GM23338 (cell line): ENCODE results near the gene C2orf15. TPM values are rescaled to one million over a fixed set of nuclear protein-coding genes. Genes with fewer than 3 reads are reported as not detected.

ENCODE experiments used
- ATAC-seq: fragments of 200-7000 bp; cut with Tn5 transposase; 3 replicates; pipeline ENCODE4 v1.9.1; 2020
- DNase-seq: peaks from one replicate; pipeline ENCODE4 v3.0.0-alpha.2; 2015; ENCODE audit warnings: low spot score
- H2AFZ ChIP-seq: fragments of 200-600 bp; sonication (generic); 2 replicates; pipeline ENCODE4 v1.8.0; 2016; ENCODE audit warnings: antibody characterized with exemption, mild to moderate bottlenecking, moderate library complexity
- H3F3A ChIP-seq: fragments of 200-600 bp; sonication (generic); replicated peaks from 2 replicates; pipeline ENCODE4 v1.8.0; 2017; ENCODE audit warnings: antibody characterized with exemption, mixed run types, low read depth
- H3K27ac ChIP-seq: fragments of 200-600 bp; sonication (generic); 2 replicates; pipeline ENCODE4 v1.6.1; 2016; ENCODE audit warnings: low read depth
- H3K27me3 ChIP-seq: fragments of 200-600 bp; sonication (generic); 2 replicates; pipeline ENCODE4 v1.8.0; 2016; ENCODE audit warnings: mild to moderate bottlenecking, mixed run types, moderate library complexity; ENCODE audit not compliant: insufficient read depth
- H3K36me3 ChIP-seq: fragments of 200-600 bp; sonication (generic); 2 replicates; pipeline ENCODE4 v1.8.0; 2016; ENCODE audit warnings: mild to moderate bottlenecking; ENCODE audit not compliant: insufficient read depth
- H3K4me1 ChIP-seq: fragments of 200-600 bp; sonication (generic); 2 replicates; pipeline ENCODE4 v1.8.0; 2016; ENCODE audit warnings: mild to moderate bottlenecking, moderate library complexity; ENCODE audit not compliant: insufficient read depth
- H3K4me2 ChIP-seq: fragments of 200-600 bp; sonication (generic); 2 replicates; pipeline ENCODE4 v1.7.1; 2017; ENCODE audit warnings: mixed run types
- H3K4me3 ChIP-seq: fragments of 200-600 bp; sonication (generic); 2 replicates; pipeline ENCODE4 v1.6.1; 2016; ENCODE audit warnings: mixed run types
- H3K79me2 ChIP-seq: fragments of 200-600 bp; sonication (generic); replicated peaks from 2 replicates; pipeline ENCODE4 v1.8.0; 2017; ENCODE audit warnings: mild to moderate bottlenecking; ENCODE audit not compliant: insufficient read depth
- H3K9me2 ChIP-seq: fragments of 200-600 bp; sonication (generic); 2 replicates; pipeline ENCODE4 v1.8.0; 2017; ENCODE audit not compliant: insufficient read depth
- H4K20me1 ChIP-seq: fragments of 200-600 bp; sonication (generic); replicated peaks from 2 replicates; pipeline ENCODE4 v1.8.0; 2017; ENCODE audit warnings: mild to moderate bottlenecking; ENCODE audit not compliant: insufficient read depth
- H3K27ac Mint-ChIP-seq: 2 replicates; pipeline ENCODE4 v1.8.0; 2020; ENCODE audit warnings: inconsistent platforms, mild to moderate bottlenecking, moderate library complexity, mixed read lengths
- H3K27me3 Mint-ChIP-seq: 3 replicates; pipeline ENCODE4 v1.8.0; 2022; ENCODE audit warnings: low read depth, mild to moderate bottlenecking, moderate library complexity, mixed read lengths, inconsistent platforms; ENCODE audit not compliant: insufficient read depth, poor library complexity
- H3K36me3 Mint-ChIP-seq: 3 replicates; pipeline ENCODE4 v1.8.0; 2021; ENCODE audit warnings: low read depth, mild to moderate bottlenecking, inconsistent platforms, moderate library complexity, mixed read lengths
- H3K4me1 Mint-ChIP-seq: 3 replicates; pipeline ENCODE4 v1.8.0; 2020; ENCODE audit warnings: mild to moderate bottlenecking, inconsistent platforms, mixed read lengths
- H3K4me3 Mint-ChIP-seq: 3 replicates; pipeline ENCODE4 v1.8.0; 2021; ENCODE audit warnings: moderate library complexity, mild to moderate bottlenecking, inconsistent platforms, mixed read lengths
- H3K9me3 Mint-ChIP-seq: 3 replicates; pipeline ENCODE4 v1.8.0; 2020; ENCODE audit warnings: moderate library complexity, mild to moderate bottlenecking, inconsistent platforms, mixed read lengths
- CREB1 ChIP-seq: fragments of 250-450 bp; sonication (Bioruptor Pico); IDR thresholded peaks from 2 replicates; pipeline ENCODE4 v1.5.0; 2020; ENCODE audit warnings: low read depth, mild to moderate bottlenecking, moderate library complexity
- EZH2 ChIP-seq: fragments of 200-600 bp; sonication (generic); IDR thresholded peaks from one replicate; pipeline ENCODE4 v1.8.0; 2017; ENCODE audit warnings: antibody characterized with exemption, mild to moderate bottlenecking, low read depth; ENCODE audit not compliant: unreplicated experiment
- EZH2phosphoT487 ChIP-seq: fragments of 200-600 bp; sonication (generic); IDR thresholded peaks from one replicate; pipeline ENCODE4 v1.8.1; 2018; ENCODE audit warnings: antibody characterized with exemption; ENCODE audit not compliant: unreplicated experiment
- JUNB ChIP-seq: IDR thresholded peaks from one replicate; pipeline ENCODE4 v1.6.1; 2016; ENCODE audit warnings: antibody characterized with exemption; ENCODE audit not compliant: unreplicated experiment
- NANOG ChIP-seq: IDR thresholded peaks from 2 replicates; pipeline ENCODE4 v1.6.1; 2016; ENCODE audit warnings: antibody characterized with exemption, borderline replicate concordance
- POLR2AphosphoS5 ChIP-seq: IDR thresholded peaks from 2 replicates; pipeline ENCODE4 v1.6.1; 2016; ENCODE audit warnings: antibody characterized with exemption, low read depth
- STAT1 ChIP-seq: IDR thresholded peaks from one replicate; pipeline ENCODE4 v1.6.1; 2016; ENCODE audit warnings: antibody characterized with exemption; ENCODE audit not compliant: unreplicated experiment
- ZNF114 ChIP-seq: fragments of 250-450 bp; sonication (Bioruptor Pico); IDR thresholded peaks from 2 replicates; pipeline ENCODE4 v1.5.0; 2020; ENCODE audit warnings: mild to moderate bottlenecking, moderate library complexity
- ZNF331 ChIP-seq: fragments of 250-450 bp; sonication (Bioruptor Pico); IDR thresholded peaks from 2 replicates; pipeline ENCODE4 v1.5.0; 2020; ENCODE audit warnings: low read depth, mild to moderate bottlenecking, moderate library complexity
- polyA plus RNA-seq: library from polyadenylated mRNA; unstranded; fragments of >200 nt; fragmentation: Nextera tagmentation; extraction: Ambion mirVana; gene quantifications from 2 replicates; pipeline ENCODE4 v1.2.1, GENCODE V29; 2016
- total RNA-seq: library from RNA; depleted of rRNA; stranded (reverse); fragments of >200 nt; shearing (Covaris generic); gene quantifications from 2 replicates; pipeline ENCODE4 v1.2.3, GENCODE V29; 2014
- TF ChIP-seq, protein P1 (sequence below): fragments of 250-450 bp; sonication (Bioruptor Pico); IDR thresholded peaks from 2 replicates; pipeline ENCODE4 v1.5.0; 2020; ENCODE audit warnings: mild to moderate bottlenecking, moderate library complexity
- TF ChIP-seq, protein P2 (sequence below): IDR thresholded peaks from one replicate; pipeline ENCODE4 v1.6.1; 2018; ENCODE audit warnings: antibody characterized with exemption; ENCODE audit not compliant: unreplicated experiment
- TF ChIP-seq, protein P3 (sequence below): IDR thresholded peaks from 2 replicates; pipeline ENCODE4 v1.6.1; 2016; ENCODE audit warnings: antibody characterized with exemption
- TF ChIP-seq, protein P4 (sequence below), 2 experiments: fragments of 200-600 bp in 1 of 2; sonication (generic) in 1 of 2; conservative IDR thresholded peaks; 2 replicates each; pipeline versions ENCODE4 v1.5.1 to v1.6.1; 2016 to 2017; ENCODE audit warnings: antibody characterized with exemption in 2 of 2, low read depth in 2 of 2, mild to moderate bottlenecking in 2 of 2, moderate library complexity in 1 of 2

Gene C2orf15
- total and polyA plus RNA-seq, 2 experiments from 2014 or later, result 7.9 to 8.4 TPM

DNA sequence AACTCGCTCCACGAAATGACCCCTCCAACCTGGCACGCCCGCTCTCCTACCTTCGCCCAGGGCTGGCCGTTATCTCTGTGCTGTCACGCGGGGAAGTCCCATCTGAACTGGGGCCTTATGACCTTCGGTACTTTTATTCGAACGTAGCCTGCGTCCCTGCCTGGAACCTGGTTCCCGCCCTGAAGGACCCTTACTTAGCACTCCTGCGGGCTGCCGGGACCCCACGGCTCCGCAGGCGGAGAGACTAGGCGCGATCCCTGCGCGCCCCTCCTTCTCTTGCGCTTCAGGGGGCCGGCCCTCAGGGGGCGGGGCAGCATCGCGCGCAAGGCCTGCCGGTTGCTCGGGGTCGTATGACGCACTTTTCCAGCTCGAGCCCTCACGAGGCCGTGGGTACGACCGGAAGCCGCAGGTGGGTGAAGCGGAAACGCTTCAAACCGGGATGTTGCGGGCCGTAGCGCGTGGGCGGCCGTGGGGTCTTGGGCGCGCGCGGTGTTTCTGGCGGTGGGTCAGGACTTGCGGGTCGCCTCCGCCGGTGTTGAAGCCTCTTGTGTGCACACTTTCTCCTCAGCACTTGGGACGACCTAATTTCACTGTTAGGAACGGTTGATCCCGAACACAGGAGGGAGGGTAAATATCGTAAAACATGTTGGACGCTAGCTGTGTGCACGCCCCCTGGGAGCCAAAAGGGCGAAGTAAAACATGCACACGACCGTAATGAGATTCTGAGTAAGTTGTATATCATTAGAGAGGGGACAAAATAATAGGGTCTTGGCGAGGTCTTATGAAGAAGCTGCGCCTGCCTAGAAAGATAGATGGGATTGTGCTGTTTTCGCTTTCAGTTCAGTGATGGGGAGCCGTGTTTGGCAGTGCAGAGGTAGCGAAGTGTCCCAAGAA lies 13.4 kb downstream of the C2orf15 start, which contains the start of the genes LIPT1 and TSGA10:
TSS of gene LIPT1 (plus strand) at position 325 of the 894 bp plus-strand sequence. CDS start 6,991 bp downstream, outside the sequence.
TSS of gene TSGA10 (minus strand) at position 300 of the 894 bp plus-strand sequence. CDS start 45,503 bp downstream, outside the sequence.
- peak within 1 kb of the TSS; percentile 74; the same call in 1 of the 2 replicates for H3K27ac ChIP-seq
- peak within 1 kb of the TSS; percentile 97 for H3K4me2 ChIP-seq
- TF ChIP-seq NANOG (no peak), CREB1 (peak; percentile 80), EZH2phosphoT487 (no peak), ZNF114 (CRISPR knock-in tag) (no peak), STAT1 (no peak), ZNF331 (CRISPR knock-in tag) (no peak), JUNB (no peak), EZH2 (no peak), POLR2AphosphoS5 (peak; percentile 92)
- TF ChIP-seq, protein P1, sequence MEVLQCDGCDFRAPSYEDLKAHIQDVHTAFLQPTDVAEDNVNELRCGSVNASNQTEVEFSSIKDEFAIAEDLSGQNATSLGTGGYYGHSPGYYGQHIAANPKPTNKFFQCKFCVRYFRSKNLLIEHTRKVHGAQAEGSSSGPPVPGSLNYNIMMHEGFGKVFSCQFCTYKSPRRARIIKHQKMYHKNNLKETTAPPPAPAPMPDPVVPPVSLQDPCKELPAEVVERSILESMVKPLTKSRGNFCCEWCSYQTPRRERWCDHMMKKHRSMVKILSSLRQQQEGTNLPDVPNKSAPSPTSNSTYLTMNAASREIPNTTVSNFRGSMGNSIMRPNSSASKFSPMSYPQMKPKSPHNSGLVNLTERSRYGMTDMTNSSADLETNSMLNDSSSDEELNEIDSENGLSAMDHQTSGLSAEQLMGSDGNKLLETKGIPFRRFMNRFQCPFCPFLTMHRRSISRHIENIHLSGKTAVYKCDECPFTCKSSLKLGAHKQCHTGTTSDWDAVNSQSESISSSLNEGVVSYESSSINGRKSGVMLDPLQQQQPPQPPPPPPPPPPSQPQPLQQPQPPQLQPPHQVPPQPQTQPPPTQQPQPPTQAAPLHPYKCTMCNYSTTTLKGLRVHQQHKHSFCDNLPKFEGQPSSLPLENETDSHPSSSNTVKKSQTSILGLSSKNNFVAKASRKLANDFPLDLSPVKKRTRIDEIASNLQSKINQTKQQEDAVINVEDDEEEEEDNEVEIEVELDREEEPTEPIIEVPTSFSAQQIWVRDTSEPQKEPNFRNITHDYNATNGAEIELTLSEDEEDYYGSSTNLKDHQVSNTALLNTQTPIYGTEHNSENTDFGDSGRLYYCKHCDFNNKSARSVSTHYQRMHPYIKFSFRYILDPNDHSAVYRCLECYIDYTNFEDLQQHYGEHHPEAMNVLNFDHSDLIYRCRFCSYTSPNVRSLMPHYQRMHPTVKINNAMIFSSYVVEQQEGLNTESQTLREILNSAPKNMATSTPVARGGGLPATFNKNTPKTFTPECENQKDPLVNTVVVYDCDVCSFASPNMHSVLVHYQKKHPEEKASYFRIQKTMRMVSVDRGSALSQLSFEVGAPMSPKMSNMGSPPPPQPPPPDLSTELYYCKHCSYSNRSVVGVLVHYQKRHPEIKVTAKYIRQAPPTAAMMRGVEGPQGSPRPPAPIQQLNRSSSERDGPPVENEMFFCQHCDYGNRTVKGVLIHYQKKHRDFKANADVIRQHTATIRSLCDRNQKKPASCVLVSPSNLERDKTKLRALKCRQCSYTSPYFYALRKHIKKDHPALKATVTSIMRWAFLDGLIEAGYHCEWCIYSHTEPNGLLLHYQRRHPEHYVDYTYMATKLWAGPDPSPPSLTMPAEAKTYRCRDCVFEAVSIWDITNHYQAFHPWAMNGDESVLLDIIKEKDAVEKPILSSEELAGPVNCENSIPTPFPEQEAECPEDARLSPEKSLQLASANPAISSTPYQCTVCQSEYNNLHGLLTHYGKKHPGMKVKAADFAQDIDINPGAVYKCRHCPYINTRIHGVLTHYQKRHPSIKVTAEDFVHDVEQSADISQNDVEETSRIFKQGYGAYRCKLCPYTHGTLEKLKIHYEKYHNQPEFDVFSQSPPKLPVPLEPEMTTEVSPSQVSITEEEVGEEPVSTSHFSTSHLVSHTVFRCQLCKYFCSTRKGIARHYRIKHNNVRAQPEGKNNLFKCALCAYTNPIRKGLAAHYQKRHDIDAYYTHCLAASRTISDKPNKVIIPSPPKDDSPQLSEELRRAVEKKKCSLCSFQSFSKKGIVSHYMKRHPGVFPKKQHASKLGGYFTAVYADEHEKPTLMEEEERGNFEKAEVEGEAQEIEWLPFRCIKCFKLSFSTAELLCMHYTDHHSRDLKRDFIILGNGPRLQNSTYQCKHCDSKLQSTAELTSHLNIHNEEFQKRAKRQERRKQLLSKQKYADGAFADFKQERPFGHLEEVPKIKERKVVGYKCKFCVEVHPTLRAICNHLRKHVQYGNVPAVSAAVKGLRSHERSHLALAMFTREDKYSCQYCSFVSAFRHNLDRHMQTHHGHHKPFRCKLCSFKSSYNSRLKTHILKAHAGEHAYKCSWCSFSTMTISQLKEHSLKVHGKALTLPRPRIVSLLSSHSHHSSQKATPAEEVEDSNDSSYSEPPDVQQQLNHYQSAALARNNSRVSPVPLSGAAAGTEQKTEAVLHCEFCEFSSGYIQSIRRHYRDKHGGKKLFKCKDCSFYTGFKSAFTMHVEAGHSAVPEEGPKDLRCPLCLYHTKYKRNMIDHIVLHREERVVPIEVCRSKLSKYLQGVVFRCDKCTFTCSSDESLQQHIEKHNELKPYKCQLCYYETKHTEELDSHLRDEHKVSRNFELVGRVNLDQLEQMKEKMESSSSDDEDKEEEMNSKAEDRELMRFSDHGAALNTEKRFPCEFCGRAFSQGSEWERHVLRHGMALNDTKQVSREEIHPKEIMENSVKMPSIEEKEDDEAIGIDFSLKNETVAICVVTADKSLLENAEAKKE (CRISPR knock-in tag), result no peak
- TF ChIP-seq, protein P2, sequence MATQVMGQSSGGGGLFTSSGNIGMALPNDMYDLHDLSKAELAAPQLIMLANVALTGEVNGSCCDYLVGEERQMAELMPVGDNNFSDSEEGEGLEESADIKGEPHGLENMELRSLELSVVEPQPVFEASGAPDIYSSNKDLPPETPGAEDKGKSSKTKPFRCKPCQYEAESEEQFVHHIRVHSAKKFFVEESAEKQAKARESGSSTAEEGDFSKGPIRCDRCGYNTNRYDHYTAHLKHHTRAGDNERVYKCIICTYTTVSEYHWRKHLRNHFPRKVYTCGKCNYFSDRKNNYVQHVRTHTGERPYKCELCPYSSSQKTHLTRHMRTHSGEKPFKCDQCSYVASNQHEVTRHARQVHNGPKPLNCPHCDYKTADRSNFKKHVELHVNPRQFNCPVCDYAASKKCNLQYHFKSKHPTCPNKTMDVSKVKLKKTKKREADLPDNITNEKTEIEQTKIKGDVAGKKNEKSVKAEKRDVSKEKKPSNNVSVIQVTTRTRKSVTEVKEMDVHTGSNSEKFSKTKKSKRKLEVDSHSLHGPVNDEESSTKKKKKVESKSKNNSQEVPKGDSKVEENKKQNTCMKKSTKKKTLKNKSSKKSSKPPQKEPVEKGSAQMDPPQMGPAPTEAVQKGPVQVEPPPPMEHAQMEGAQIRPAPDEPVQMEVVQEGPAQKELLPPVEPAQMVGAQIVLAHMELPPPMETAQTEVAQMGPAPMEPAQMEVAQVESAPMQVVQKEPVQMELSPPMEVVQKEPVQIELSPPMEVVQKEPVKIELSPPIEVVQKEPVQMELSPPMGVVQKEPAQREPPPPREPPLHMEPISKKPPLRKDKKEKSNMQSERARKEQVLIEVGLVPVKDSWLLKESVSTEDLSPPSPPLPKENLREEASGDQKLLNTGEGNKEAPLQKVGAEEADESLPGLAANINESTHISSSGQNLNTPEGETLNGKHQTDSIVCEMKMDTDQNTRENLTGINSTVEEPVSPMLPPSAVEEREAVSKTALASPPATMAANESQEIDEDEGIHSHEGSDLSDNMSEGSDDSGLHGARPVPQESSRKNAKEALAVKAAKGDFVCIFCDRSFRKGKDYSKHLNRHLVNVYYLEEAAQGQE, result no peak
- TF ChIP-seq, protein P3, sequence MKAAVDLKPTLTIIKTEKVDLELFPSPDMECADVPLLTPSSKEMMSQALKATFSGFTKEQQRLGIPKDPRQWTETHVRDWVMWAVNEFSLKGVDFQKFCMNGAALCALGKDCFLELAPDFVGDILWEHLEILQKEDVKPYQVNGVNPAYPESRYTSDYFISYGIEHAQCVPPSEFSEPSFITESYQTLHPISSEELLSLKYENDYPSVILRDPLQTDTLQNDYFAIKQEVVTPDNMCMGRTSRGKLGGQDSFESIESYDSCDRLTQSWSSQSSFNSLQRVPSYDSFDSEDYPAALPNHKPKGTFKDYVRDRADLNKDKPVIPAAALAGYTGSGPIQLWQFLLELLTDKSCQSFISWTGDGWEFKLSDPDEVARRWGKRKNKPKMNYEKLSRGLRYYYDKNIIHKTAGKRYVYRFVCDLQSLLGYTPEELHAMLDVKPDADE, result peak; percentile 37; the same call in 1 of the 2 replicates
- TF ChIP-seq, protein P4, sequence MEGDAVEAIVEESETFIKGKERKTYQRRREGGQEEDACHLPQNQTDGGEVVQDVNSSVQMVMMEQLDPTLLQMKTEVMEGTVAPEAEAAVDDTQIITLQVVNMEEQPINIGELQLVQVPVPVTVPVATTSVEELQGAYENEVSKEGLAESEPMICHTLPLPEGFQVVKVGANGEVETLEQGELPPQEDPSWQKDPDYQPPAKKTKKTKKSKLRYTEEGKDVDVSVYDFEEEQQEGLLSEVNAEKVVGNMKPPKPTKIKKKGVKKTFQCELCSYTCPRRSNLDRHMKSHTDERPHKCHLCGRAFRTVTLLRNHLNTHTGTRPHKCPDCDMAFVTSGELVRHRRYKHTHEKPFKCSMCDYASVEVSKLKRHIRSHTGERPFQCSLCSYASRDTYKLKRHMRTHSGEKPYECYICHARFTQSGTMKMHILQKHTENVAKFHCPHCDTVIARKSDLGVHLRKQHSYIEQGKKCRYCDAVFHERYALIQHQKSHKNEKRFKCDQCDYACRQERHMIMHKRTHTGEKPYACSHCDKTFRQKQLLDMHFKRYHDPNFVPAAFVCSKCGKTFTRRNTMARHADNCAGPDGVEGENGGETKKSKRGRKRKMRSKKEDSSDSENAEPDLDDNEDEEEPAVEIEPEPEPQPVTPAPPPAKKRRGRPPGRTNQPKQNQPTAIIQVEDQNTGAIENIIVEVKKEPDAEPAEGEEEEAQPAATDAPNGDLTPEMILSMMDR (conservative IDR thresholded peaks at IDR 0.05; ENCODE audit: low read depth in 2 of 2), result 0 out of 4 replicates have a peak, but pooled peaks of 1 of the 2 experiments have one; percentile 19
- peaks cover 16% of the 10 kb centered on the region for H3K79me2 ChIP-seq
- Mint-ChIP-seq H3K27me3 (peaks cover 4% of the 10 kb centered on the region), H3K36me3 (peaks cover 18% of the 10 kb centered on the region), H3K4me1 (peaks cover 16% of the 10 kb centered on the region), H3K9me3 (no peaks in the 10 kb centered on the region), H3K4me3 (peak within 1 kb of the TSS; percentile 87), H3K27ac (peak within 1 kb of the TSS; percentile 95)
- ATAC-seq (peak; percentile 92), DNase-seq (peak; percentile 91)
- peak within 1 kb of the TSS; percentile 92 for H3K4me3 ChIP-seq
- peaks cover 8% of the 10 kb centered on the region; the same call in 1 of the 2 replicates for H3K36me3 ChIP-seq
- H2AFZ ChIP-seq, result peak within 1 kb of the TSS; percentile 99
- H3K9me2 ChIP-seq, result no peaks in the 10 kb centered on the region
- H4K20me1 ChIP-seq, result 0 out of 2 replicates have a peak, but pooled peaks cover 4% of the 10 kb centered on the region
- H3K27me3 ChIP-seq, result no peaks in the 10 kb centered on the region
- no peaks in the 10 kb centered on the region for H3F3A ChIP-seq
- peaks cover 14% of the 10 kb centered on the region for H3K4me1 ChIP-seq
